Raji (cell line): ENCODE data around the gene HELB.

ENCODE experiments used
- POLR2A ChIP-seq: IDR thresholded peaks from 2 replicates; pipeline ENCODE4 v1.6.1; 2011; ENCODE audit warnings: low read depth, low read length, control low read depth; ENCODE audit not compliant: insufficient read depth

Gene HELB

GRCh38 chr12:66288121-66288520, 14.2 kb upstream of the HELB start:
- TF ChIP-seq POLR2A = no peak

GRCh38 chr12:66289485-66289884, 12.8 kb upstream of the HELB start:
- TF ChIP-seq POLR2A = no peak

GRCh38 chr12:66290716-66291200, 11.5 kb upstream of the HELB start:
- no peak for TF ChIP-seq POLR2A

GRCh38 chr12:66296176-66296683, 6.1 kb upstream of the HELB start:
- TF ChIP-seq POLR2A = no peak

- TF ChIP-seq POLR2A = no peak
These were observed 5.2 kb upstream of the HELB start for GRCh38 chr12:66297080-66297479.

- no peak for TF ChIP-seq POLR2A
These were observed 4.4 kb upstream of the HELB start for GRCh38 chr12:66297923-66298322.

- no peak for TF ChIP-seq POLR2A
These were observed 505 bp downstream of the HELB start for GRCh38 chr12:66302827-66303169.

GRCh38 chr12:66304296-66304900, 2.1 kb downstream of the HELB start:
- TF ChIP-seq POLR2A = no peak

- TF ChIP-seq POLR2A = no peak
These were observed 7.3 kb downstream of the HELB start for GRCh38 chr12:66309606-66310005.

GRCh38 chr12:66312189-66312588, 9.9 kb downstream of the HELB start:
- no peak for TF ChIP-seq POLR2A

- no peak for TF ChIP-seq POLR2A
These were observed 12.0 kb downstream of the HELB start for GRCh38 chr12:66314278-66314677.

GRCh38 chr12:66319266-66319954, 17.1 kb downstream of the HELB start:
- TF ChIP-seq POLR2A = no peak

GRCh38 chr12:66320996-66321395, 18.7 kb downstream of the HELB start:
- no peak for TF ChIP-seq POLR2A

GRCh38 chr12:66321435-66321834, 19.1 kb downstream of the HELB start:
- TF ChIP-seq POLR2A = no peak

GRCh38 chr12:66323017-66323416, 20.7 kb downstream of the HELB start:
- TF ChIP-seq POLR2A = no peak

- no peak for TF ChIP-seq POLR2A
These were observed 27.6 kb downstream of the HELB start for GRCh38 chr12:66329941-66330340.

GRCh38 chr12:66331016-66331415, 28.7 kb downstream of the HELB start:
- TF ChIP-seq POLR2A = no peak

GRCh38 chr12:66331814-66332213, 29.5 kb downstream of the HELB start:
- no peak for TF ChIP-seq POLR2A
